IMR-90 (cell line): Measurements from ENCODE around the gene FAM111A. TPM values are rescaled to one million over a fixed set of nuclear protein-coding genes. Genes with fewer than 3 reads are reported as not detected.
A peak's percentile ranks its signal among the peaks of the same experiment; 100 is the strongest.

Experiments used
- ATAC-seq: fragments of 200-7000 bp; cut with Tn5 transposase; 2 replicates; pipeline ENCODE4 v1.9.1; 2020; ENCODE audit warnings: low read depth, mild to moderate bottlenecking, moderate library complexity
- BruUV-seq: library from RNA; stranded (reverse); fragments of 400-500 nt; replicated peaks from 2 replicates; lab custom pipeline; 2021; lab: Mats Ljungman, UMichigan
- CTCF ChIA-PET: fragments of 300-600 bp; formaldehyde crosslinking; extraction: SDS; loops from one replicate; lab custom pipeline; 2021; ENCODE audit warnings: antibody characterized with exemption; lab: Yijun Ruan, JAX
- POLR2A ChIA-PET: fragments of 300-600 bp; sonication (Branson Sonifier 250); formaldehyde crosslinking; loops from one replicate; lab custom pipeline; 2022; ENCODE audit warnings: antibody characterized with exemption; ENCODE audit not compliant: unreplicated experiment; lab: Charles Lee
- DNase-seq: peaks from one replicate; pipeline ENCODE4 v3.0.0; 2013
- H2AFZ ChIP-seq: replicated peaks from 2 replicates; pipeline ENCODE3; 2013; ENCODE audit warnings: low read length, mild to moderate bottlenecking; ENCODE audit not compliant: poor library complexity
- H2AK5ac ChIP-seq: 2 replicates; pipeline ENCODE4 v1.6.1; 2013; ENCODE audit warnings: low read depth, low read length, inconsistent platforms
- H2AK9ac ChIP-seq: replicated peaks from 2 replicates; pipeline ENCODE3; 2013; ENCODE audit warnings: mild to moderate bottlenecking, low read depth, low read length, moderate library complexity; ENCODE audit not compliant: poor library complexity
- H2BK120ac ChIP-seq: 2 replicates; pipeline ENCODE4 v1.6.1; 2013; ENCODE audit warnings: low read depth, low read length, inconsistent platforms
- H2BK15ac ChIP-seq: 3 replicates; pipeline ENCODE4 v1.6.1; 2013; ENCODE audit warnings: low read depth, low read length, inconsistent platforms
- H2BK20ac ChIP-seq: 2 replicates; pipeline ENCODE4 v1.6.1; 2013; ENCODE audit warnings: low read depth, mild to moderate bottlenecking, inconsistent platforms, low read length, moderate library complexity
- H2BK5ac ChIP-seq: 2 replicates; pipeline ENCODE4 v1.6.1; 2013; ENCODE audit warnings: mild to moderate bottlenecking, low read depth, low read length, inconsistent platforms; ENCODE audit not compliant: poor library complexity, severe bottlenecking
- H3K14ac ChIP-seq: replicated peaks from 2 replicates; pipeline ENCODE4 v1.6.1; 2013; ENCODE audit warnings: low read depth, low read length, inconsistent platforms
- H3K18ac ChIP-seq: 2 replicates; pipeline ENCODE4 v1.6.1; 2013; ENCODE audit warnings: low read depth, low read length, control low read depth
- H3K23ac ChIP-seq: 2 replicates; pipeline ENCODE4 v1.6.1; 2013; ENCODE audit warnings: low read depth, low read length, inconsistent platforms
- H3K27ac ChIP-seq: 2 replicates; pipeline ENCODE4 v1.5.1; 2013; ENCODE audit warnings: mild to moderate bottlenecking, control low read depth, low read length; ENCODE audit not compliant: insufficient read depth
- H3K27me3 ChIP-seq: 2 replicates; pipeline ENCODE4 v1.6.1; 2013; ENCODE audit warnings: low read length; ENCODE audit not compliant: control insufficient read depth, insufficient read depth
- H3K36me3 ChIP-seq: 2 replicates; pipeline ENCODE4 v1.6.1; 2013; ENCODE audit warnings: low read length, mixed read lengths; ENCODE audit not compliant: control insufficient read depth, insufficient read depth
- H3K4ac ChIP-seq: 2 replicates; pipeline ENCODE4 v1.6.1; 2013; ENCODE audit warnings: low read depth, low read length, inconsistent platforms
- H3K4me1 ChIP-seq: 2 replicates; pipeline ENCODE4 v1.6.1; 2013; ENCODE audit warnings: low read length, mixed read lengths; ENCODE audit not compliant: control insufficient read depth, insufficient read depth
- H3K4me2 ChIP-seq: 2 replicates; pipeline ENCODE4 v1.6.1; 2013; ENCODE audit warnings: low read depth, mild to moderate bottlenecking, control low read depth, low read length, moderate library complexity
- H3K4me3 ChIP-seq: 2 replicates; pipeline ENCODE4 v1.5.1; 2013; ENCODE audit warnings: low read depth, mild to moderate bottlenecking, control low read depth, low read length, moderate library complexity; ENCODE audit not compliant: insufficient read depth
- H3K56ac ChIP-seq: 2 replicates; pipeline ENCODE4 v1.6.1; 2013; ENCODE audit warnings: low read length, inconsistent platforms; ENCODE audit not compliant: insufficient read depth; ENCODE audit errors: extremely low read depth
- H3K79me1 ChIP-seq, 2 experiments: 2 replicates each; pipeline ENCODE4 v1.6.1; 2013; ENCODE audit warnings: low read length in 2 of 2, inconsistent platforms in 1 of 2, low read depth in 1 of 2
- H3K9ac ChIP-seq: 2 replicates; pipeline ENCODE4 v1.6.1; 2013; ENCODE audit warnings: low read depth, low read length, control low read depth
- H3K9me1 ChIP-seq: 2 replicates; pipeline ENCODE4 v1.6.1; 2013; ENCODE audit warnings: low read length, inconsistent platforms; ENCODE audit not compliant: insufficient read depth
- H3K9me3 ChIP-seq: 2 replicates; pipeline ENCODE4 v1.6.1; 2013; ENCODE audit warnings: low read length; ENCODE audit not compliant: control insufficient read depth, insufficient read depth
- H4K20me1 ChIP-seq: 2 replicates; pipeline ENCODE4 v1.6.1; 2013; ENCODE audit warnings: low read length, inconsistent platforms; ENCODE audit not compliant: insufficient read depth
- H4K5ac ChIP-seq: 2 replicates; pipeline ENCODE4 v1.6.1; 2013; ENCODE audit warnings: mild to moderate bottlenecking, low read depth, low read length, control low read depth
- H4K8ac ChIP-seq, 2 experiments: 2 replicates each; pipeline ENCODE4 v1.6.1; 2013; ENCODE audit warnings: low read depth in 2 of 2, low read length in 2 of 2, control low read depth in 1 of 2, inconsistent platforms in 1 of 2
- H4K91ac ChIP-seq: 2 replicates; pipeline ENCODE4 v1.6.1; 2013; ENCODE audit warnings: low read depth, low read length, inconsistent platforms; ENCODE audit not compliant: insufficient read depth
- RCOR1 ChIP-seq: IDR thresholded peaks from 2 replicates; pipeline ENCODE4 v1.6.1; 2012; ENCODE audit warnings: mild to moderate bottlenecking, low read length, improper control_type of control experiment; ENCODE audit not compliant: insufficient replicate concordance
- SMC3 ChIP-seq: fragments of 150-350 bp; IDR thresholded peaks from 2 replicates; pipeline ENCODE4 v1.6.1; 2016; ENCODE audit warnings: low read depth, mild to moderate bottlenecking, antibody characterized with exemption, low read length, moderate library complexity
- WGBS, 2 experiments: methylation state at CpG; one replicate each; pipeline versions ENCODE4 v1.1.5 to v1.1.7; 2013; ENCODE audit warnings: missing lambda C conversion rate in 2 of 2; ENCODE audit not compliant: insufficient read length in 1 of 2; ENCODE audit errors: extremely low coverage in 2 of 2; 5-methylcytosine and 5-hydroxymethylcytosine counted together
- dilution Hi-C: fragments of 300-500 bp; cut with HindIII; formaldehyde crosslinking; loops from one replicate; pipeline ENCODE4 v1.14.3; 2018; ENCODE audit warnings: low sequenced_read_pairs; ENCODE audit not compliant: unreplicated experiment
- in situ Hi-C: fragments of 300-500 bp; cut with MboI; formaldehyde crosslinking; loops from 3 replicates; pipeline ENCODE4 v1.14.3; 2019; ENCODE audit warnings: low sequenced_read_pairs, inconsistent platforms, mixed read lengths
- intact Hi-C: fragments of 100-400 bp; cut with micrococcal nuclease; formaldehyde crosslinking; loops from 2 replicates; pipeline ENCODE4 v1.10.0; 2022
- polyA plus RNA-seq, 3 experiments: library from polyadenylated mRNA; depleted of rRNA; stranded (reverse); fragments of >200 nt; gene quantifications; 2 replicates each; pipeline ENCODE4 v1.2.3, GENCODE V29; 2012; ENCODE audit warnings: low replicate concordance in 1 of 3
- total RNA-seq: library from RNA; depleted of rRNA; stranded (reverse); fragments of >200 nt; gene quantifications from 2 replicates; pipeline ENCODE4 v1.2.3, GENCODE V29; 2012

FAM111A gene
- total and polyA plus RNA-seq, 2 of the 4 experiments (the other 2 are of a cell fraction), result 19.9 to 36.4 TPM

DNA sequence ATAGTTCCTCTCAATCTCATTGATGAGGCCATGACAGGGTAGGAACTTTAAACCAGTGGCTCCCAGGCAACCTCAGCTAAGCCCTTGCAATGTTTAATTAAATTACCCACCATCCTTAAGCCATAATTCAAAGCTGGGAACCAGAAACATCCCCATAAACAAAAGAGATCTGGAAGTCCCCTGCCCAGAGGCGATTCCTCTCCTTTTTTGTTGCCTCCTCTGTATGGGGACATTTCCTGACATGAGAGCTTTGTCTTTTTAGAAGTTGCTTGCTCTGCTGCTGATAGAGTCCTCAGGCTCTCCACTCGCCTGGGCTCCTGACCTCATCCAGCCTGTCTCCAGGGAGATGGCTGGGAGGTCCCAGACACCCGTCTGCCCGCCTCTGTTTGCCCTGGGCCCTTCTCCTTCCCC lies 32.4 kb downstream of the FAM111A start:
- no peak overlapping the region for H2BK15ac ChIP-seq
- 100% methylated on average over 1 of the region's 4 CpGs; no CpG with 5 or more reads in 1 of the 2 experiments for WGBS, 2 experiments
- peaks cover 0 to 16% of the 10 kb centered on the region in 2 experiments; a peak in 2 of 4 replicates for H3K79me1 ChIP-seq
- H3K14ac ChIP-seq, result no peak overlapping the region
- H3K9me1 ChIP-seq, result peaks cover 7% of the 10 kb centered on the region; the same call in 1 of the 2 replicates
- H2BK5ac ChIP-seq, result no peak overlapping the region
- H2BK20ac ChIP-seq, result no peak overlapping the region
- H3K4me2 ChIP-seq, result no peak overlapping the region; the same call in 1 of the 2 replicates
- intact Hi-C loops, result no loop called here
- TF ChIP-seq SMC3, result no peak
- TF ChIP-seq RCOR1, result no peak
- CTCF ChIA-PET, result interaction anchor here (0.5 kb wide), 1 partner anchor 167 kb away, joined by 3 read pairs; no protein-coding TSS in a partner anchor
- dilution Hi-C loops, result no loop called here
- no peaks in the 10 kb centered on the region for H3K27me3 ChIP-seq
- H3K27ac ChIP-seq, result no peak overlapping the region
- no peak overlapping the region for H4K8ac ChIP-seq
- in situ Hi-C loops, result no loop called here
- H3K9ac ChIP-seq, result no peak overlapping the region
- POLR2A ChIA-PET, result no interaction called here
- no peak overlapping the region for H3K4me3 ChIP-seq
- peaks cover 5% of the 10 kb centered on the region; the same call in 1 of the 2 replicates for H4K20me1 ChIP-seq
- H4K91ac ChIP-seq, result no peak overlapping the region
- no peak overlapping the region for H2BK120ac ChIP-seq
- no peak overlapping the region for H2AFZ ChIP-seq
- H3K23ac ChIP-seq, result no peak overlapping the region
- peaks cover 11% of the 10 kb centered on the region for H3K4me1 ChIP-seq
- H3K36me3 ChIP-seq, result 0 out of 2 replicates have a peak, but pooled peaks cover 2% of the 10 kb centered on the region
- DNase-seq (no peak), ATAC-seq (no peak)
- H3K18ac ChIP-seq, result no peak overlapping the region
- BruUV-seq, result no TSS peak
- no peaks in the 10 kb centered on the region for H3K9me3 ChIP-seq
- H4K5ac ChIP-seq, result no peak overlapping the region
- H2AK9ac ChIP-seq, result no peak overlapping the region
- peak overlapping the region; percentile 9; the same call in 1 of the 2 replicates for H3K4ac ChIP-seq
- H2AK5ac ChIP-seq, result peak overlapping the region; percentile 10; the same call in 1 of the 2 replicates
- no peak overlapping the region for H3K56ac ChIP-seq
